Measurements from ENCODE around the gene NPFFR2. TPM values are rescaled to one million over a fixed set of nuclear protein-coding genes. Genes with fewer than 3 reads are reported as not detected.

Gene NPFFR2
- total and polyA plus RNA-seq, 2 of the 13 experiments (the other 11 are each of a cell fraction or from before 2014, with no cell fraction given) = not detected

GRCh38 chr4:72067051-72067450, 35.3 kb downstream of the NPFFR2 start:
- WGBS (ENCODE audit: low lambda C conversion rate) = 24% methylated on average over 5 of the region's 7 CpGs
- H3K9ac ChIP-seq (ENCODE audit: insufficient read depth, low read depth, low read length) = no peak overlapping the region
- peaks cover 25% of the 10 kb centered on the region; the same call in 1 of the 2 replicates for H3K9me3 ChIP-seq (ENCODE audit: low read length)
- TF ChIP-seq SRSF1 (optimal IDR thresholded peaks at IDR 0.05; ENCODE audit: low read depth, low read length) (no peak), ZUFSP (CRISPR knock-in tag; IDR thresholded peaks at IDR 0.05; ENCODE audit: borderline replicate concordance) (no peak), ELF1 (CRISPR knock-in tag; IDR thresholded peaks at IDR 0.05) (no peak), PCBP1 (IDR thresholded peaks at IDR 0.05; ENCODE audit: borderline replicate concordance, low read depth, low read length) (no peak), IKZF4 (CRISPR knock-in tag; IDR thresholded peaks at IDR 0.05; ENCODE audit: borderline replicate concordance, low read depth, not compliant biosample characterization) (no peak), ZNF569 (CRISPR knock-in tag; IDR thresholded peaks at IDR 0.05; ENCODE audit: borderline replicate concordance) (no peak), MBD4 (IDR thresholded peaks at IDR 0.05; ENCODE audit: borderline replicate concordance, low read length) (no peak)
- TF ChIP-seq, protein P1, sequence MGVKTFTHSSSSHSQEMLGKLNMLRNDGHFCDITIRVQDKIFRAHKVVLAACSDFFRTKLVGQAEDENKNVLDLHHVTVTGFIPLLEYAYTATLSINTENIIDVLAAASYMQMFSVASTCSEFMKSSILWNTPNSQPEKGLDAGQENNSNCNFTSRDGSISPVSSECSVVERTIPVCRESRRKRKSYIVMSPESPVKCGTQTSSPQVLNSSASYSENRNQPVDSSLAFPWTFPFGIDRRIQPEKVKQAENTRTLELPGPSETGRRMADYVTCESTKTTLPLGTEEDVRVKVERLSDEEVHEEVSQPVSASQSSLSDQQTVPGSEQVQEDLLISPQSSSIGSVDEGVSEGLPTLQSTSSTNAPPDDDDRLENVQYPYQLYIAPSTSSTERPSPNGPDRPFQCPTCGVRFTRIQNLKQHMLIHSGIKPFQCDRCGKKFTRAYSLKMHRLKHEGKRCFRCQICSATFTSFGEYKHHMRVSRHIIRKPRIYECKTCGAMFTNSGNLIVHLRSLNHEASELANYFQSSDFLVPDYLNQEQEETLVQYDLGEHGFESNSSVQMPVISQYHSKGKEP (CRISPR knock-in tag; IDR thresholded peaks at IDR 0.05) = no peak
- TF ChIP-seq, protein P2, sequence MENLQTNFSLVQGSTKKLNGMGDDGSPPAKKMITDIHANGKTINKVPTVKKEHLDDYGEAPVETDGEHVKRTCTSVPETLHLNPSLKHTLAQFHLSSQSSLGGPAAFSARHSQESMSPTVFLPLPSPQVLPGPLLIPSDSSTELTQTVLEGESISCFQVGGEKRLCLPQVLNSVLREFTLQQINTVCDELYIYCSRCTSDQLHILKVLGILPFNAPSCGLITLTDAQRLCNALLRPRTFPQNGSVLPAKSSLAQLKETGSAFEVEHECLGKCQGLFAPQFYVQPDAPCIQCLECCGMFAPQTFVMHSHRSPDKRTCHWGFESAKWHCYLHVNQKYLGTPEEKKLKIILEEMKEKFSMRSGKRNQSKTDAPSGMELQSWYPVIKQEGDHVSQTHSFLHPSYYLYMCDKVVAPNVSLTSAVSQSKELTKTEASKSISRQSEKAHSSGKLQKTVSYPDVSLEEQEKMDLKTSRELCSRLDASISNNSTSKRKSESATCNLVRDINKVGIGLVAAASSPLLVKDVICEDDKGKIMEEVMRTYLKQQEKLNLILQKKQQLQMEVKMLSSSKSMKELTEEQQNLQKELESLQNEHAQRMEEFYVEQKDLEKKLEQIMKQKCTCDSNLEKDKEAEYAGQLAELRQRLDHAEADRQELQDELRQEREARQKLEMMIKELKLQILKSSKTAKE (CRISPR knock-in tag; IDR thresholded peaks at IDR 0.05; ENCODE audit: borderline replicate concordance) = no peak
- intact Hi-C loops (cut with micrococcal nuclease; ENCODE audit: unreplicated experiment) = no loop called here
- in situ Hi-C loops (cut with HindIII; ENCODE audit: extremely low pct_ligation_motif_present, low pct_unique_long_range_greater_than_20kb) = no loop called here
- H3K4me3 ChIP-seq (replicated peaks in 1 of 3; ENCODE audit: insufficient read depth in 1 of 3, low read depth in 2 of 3, low read length in 3 of 3) = no peak overlapping the region
- no peaks in the 10 kb centered on the region for H3K36me3 ChIP-seq (replicated peaks in 1 of 2; ENCODE audit: control insufficient read depth in 1 of 2, insufficient read depth in 2 of 2, low read length in 2 of 2)
- no peaks in the 10 kb centered on the region for H3K4me1 ChIP-seq (ENCODE audit: insufficient read depth, low read length)
- no peak overlapping the region for H2AFZ ChIP-seq (ENCODE audit: low read length)
- no peaks in the 10 kb centered on the region for H4K20me1 ChIP-seq (ENCODE audit: insufficient read depth, low read length)
- no peaks in the 10 kb centered on the region for H3K79me2 ChIP-seq (ENCODE audit: insufficient read depth, low read length)
- H3K27ac ChIP-seq (ENCODE audit: extremely low read length, insufficient read depth, low read length) = no peak overlapping the region
- no peak for DNase-seq (ENCODE audit: low spot score)
- BruUV-seq (replicated peaks) = no TSS peak
- CTCF ChIA-PET (ENCODE audit: low intra/inter-chr PET ratio, low total read pairs) = no interaction called here
- FAIRE-seq = no peak
- no peaks in the 10 kb centered on the region for H3K27me3 ChIP-seq (ENCODE audit: control insufficient read depth in 1 of 2, insufficient read depth in 2 of 2, low read length in 2 of 2)
- POLR2A ChIA-PET = no interaction called here
- ATAC-seq = no peak
- H3K4me2 ChIP-seq (ENCODE audit: low read depth, low read length) = no peak overlapping the region
